ENCODE results near the gene SRGAP3. TPM values are rescaled to one million over a fixed set of nuclear protein-coding genes. Genes with fewer than 3 reads are reported as not detected.

SRGAP3 gene
- total RNA-seq, 4 donors from 2014 or later, result 2.0 to 6.9 (median 4.8) TPM

GRCh38 chr3:8997151-8997550 is 252.3 kb downstream of the SRGAP3 start:
- Histone ChIP-seq H3K4me1 (peaks cover 0 to 16% (median 0%) of the 10 kb centered on the region in 3 donors), H3K27ac (peak overlapping the region in 3 of 4 donors; percentile 47 to 60 (median 48))
- ATAC-seq, result no peak

GRCh38 chr3:8996681-8997121 is 252.7 kb downstream of the SRGAP3 start:
- Histone ChIP-seq H3K4me3 (no peak overlapping the region), H3K4me1 (peaks cover 0 to 16% (median 0%) of the 10 kb centered on the region in 3 donors), H3K36me3 (no peaks in the 10 kb centered on the region), H3K27ac (peak overlapping the region in 3 of 4 donors; percentile 47 to 60 (median 48)), H3K9me3 (no peaks in the 10 kb centered on the region), H3K27me3 (no peaks in the 10 kb centered on the region)
- TF ChIP-seq EP300 (IDR thresholded peaks at IDR 0.05), result no peak
- peak in 2 of 4 experiments; percentile 52 to 55 for TF ChIP-seq CTCF (IDR thresholded peaks at IDR 0.05)
- TF ChIP-seq POLR2AphosphoS5 (IDR thresholded peaks at IDR 0.05), result no peak
- WGBS, 2 donors (ENCODE audit: low coverage in 1 of 2), result 0 to 6% methylated on average over 1 to 4 of the region's 12 CpGs
- ATAC-seq, result peak; percentile 82

More at GRCh38 chr3:8997151-8997550, 252.3 kb downstream of the SRGAP3 start:
- H3K36me3 ChIP-seq, result no peaks in the 10 kb centered on the region
- H3K4me3 ChIP-seq, result no peak overlapping the region
- H3K9me3 ChIP-seq, result no peaks in the 10 kb centered on the region
- H3K27me3 ChIP-seq, result no peaks in the 10 kb centered on the region
- TF ChIP-seq EP300 (IDR thresholded peaks at IDR 0.05), result no peak
- TF ChIP-seq CTCF (IDR thresholded peaks at IDR 0.05), result no peak
- TF ChIP-seq POLR2AphosphoS5 (IDR thresholded peaks at IDR 0.05), result no peak
- TF ChIP-seq POLR2A (IDR thresholded peaks at IDR 0.05), result no peak
- 20 to 58% methylated on average over 1 to 3 of the region's 3 CpGs for WGBS, 2 donors (ENCODE audit: low coverage in 1 of 2)

GRCh38 chr3:8996216-8996615 is 253.2 kb downstream of the SRGAP3 start:
- Histone ChIP-seq H3K4me1 (peaks cover 0 to 16% (median 0%) of the 10 kb centered on the region in 3 donors), H3K9me3 (no peaks in the 10 kb centered on the region), H3K4me3 (no peak overlapping the region), H3K36me3 (no peaks in the 10 kb centered on the region), H3K27ac (peak overlapping the region in 3 of 4 donors; percentile 6 to 60 (median 48)), H3K27me3 (no peaks in the 10 kb centered on the region)
- ATAC-seq, result no peak
- no peak for TF ChIP-seq POLR2A (IDR thresholded peaks at IDR 0.05)
- TF ChIP-seq EP300 (IDR thresholded peaks at IDR 0.05), result no peak
- TF ChIP-seq CTCF (IDR thresholded peaks at IDR 0.05), result no peak
- TF ChIP-seq POLR2AphosphoS5 (IDR thresholded peaks at IDR 0.05), result no peak
- 60 to 77% methylated on average over 1 to 2 of the region's 2 CpGs for WGBS, 2 donors (ENCODE audit: low coverage in 1 of 2)

- H3K4me1 ChIP-seq, result peaks cover 0 to 16% (median 0%) of the 10 kb centered on the region in 3 donors
- H3K36me3 ChIP-seq, result peaks cover 0 to 7% of the 10 kb centered on the region in 2 donors
- no peak overlapping the region for H3K4me3 ChIP-seq
- no peaks in the 10 kb centered on the region for H3K27me3 ChIP-seq
- TF ChIP-seq CTCF (IDR thresholded peaks at IDR 0.05) (no peak), POLR2A (IDR thresholded peaks at IDR 0.05) (no peak), EP300 (IDR thresholded peaks at IDR 0.05) (no peak), POLR2AphosphoS5 (IDR thresholded peaks at IDR 0.05) (no peak)
- no peak for ATAC-seq
- no peak overlapping the region for H3K27ac ChIP-seq
- WGBS, 2 donors (ENCODE audit: low coverage in 1 of 2), result 79 to 95% methylated on average over 3 of the region's 15 CpGs
- no peaks in the 10 kb centered on the region for H3K9me3 ChIP-seq
These were observed 255.2 kb downstream of the SRGAP3 start for GRCh38 chr3:8994226-8994625.

- WGBS, 2 donors (ENCODE audit: low coverage in 1 of 2), result 81% methylated on average over 4 of the region's 5 CpGs; no CpG with 5 or more reads in 1 of the 2 donors
- ATAC-seq, result no peak
- peaks cover 0 to 16% (median 0%) of the 10 kb centered on the region in 3 donors for H3K4me1 ChIP-seq
- H3K27me3 ChIP-seq, result no peaks in the 10 kb centered on the region
- TF ChIP-seq POLR2A (IDR thresholded peaks at IDR 0.05), result no peak
- no peak for TF ChIP-seq POLR2AphosphoS5 (IDR thresholded peaks at IDR 0.05)
- no peak for TF ChIP-seq EP300 (IDR thresholded peaks at IDR 0.05)
- no peak for TF ChIP-seq CTCF (IDR thresholded peaks at IDR 0.05)
- peaks cover 0 to 7% of the 10 kb centered on the region in 2 donors for H3K36me3 ChIP-seq
- no peak overlapping the region for H3K4me3 ChIP-seq
- no peak overlapping the region for H3K27ac ChIP-seq
- H3K9me3 ChIP-seq, result no peaks in the 10 kb centered on the region
These were observed 256.1 kb downstream of the SRGAP3 start for GRCh38 chr3:8993331-8993730.

All from gastroesophageal sphincter (tissue), 4 donors.